Myocyte (in vitro differentiated cells): ENCODE results near the gene NLRP6. TPM values are rescaled to one million over a fixed set of nuclear protein-coding genes. Genes with fewer than 3 reads are reported as not detected.
"Not testable (repeated sequence)": the region's sequence is repeated elsewhere in the genome, so short reads cannot be mapped to it uniquely, and the experiment has no call there.

Source experiments
- DNase-seq: peaks from one replicate; pipeline ENCODE4 v3.0.0-alpha.2; 2012; ENCODE audit warnings: low read depth
- total RNA-seq: library from RNA; depleted of rRNA; stranded (reverse); fragments of >200 nt; gene quantifications from 2 replicates; pipeline ENCODE4 v1.2.3, GENCODE V29; 2014

Gene NLRP6
- total RNA-seq, 1 donor from 2014 or later, result not detected

DNA sequence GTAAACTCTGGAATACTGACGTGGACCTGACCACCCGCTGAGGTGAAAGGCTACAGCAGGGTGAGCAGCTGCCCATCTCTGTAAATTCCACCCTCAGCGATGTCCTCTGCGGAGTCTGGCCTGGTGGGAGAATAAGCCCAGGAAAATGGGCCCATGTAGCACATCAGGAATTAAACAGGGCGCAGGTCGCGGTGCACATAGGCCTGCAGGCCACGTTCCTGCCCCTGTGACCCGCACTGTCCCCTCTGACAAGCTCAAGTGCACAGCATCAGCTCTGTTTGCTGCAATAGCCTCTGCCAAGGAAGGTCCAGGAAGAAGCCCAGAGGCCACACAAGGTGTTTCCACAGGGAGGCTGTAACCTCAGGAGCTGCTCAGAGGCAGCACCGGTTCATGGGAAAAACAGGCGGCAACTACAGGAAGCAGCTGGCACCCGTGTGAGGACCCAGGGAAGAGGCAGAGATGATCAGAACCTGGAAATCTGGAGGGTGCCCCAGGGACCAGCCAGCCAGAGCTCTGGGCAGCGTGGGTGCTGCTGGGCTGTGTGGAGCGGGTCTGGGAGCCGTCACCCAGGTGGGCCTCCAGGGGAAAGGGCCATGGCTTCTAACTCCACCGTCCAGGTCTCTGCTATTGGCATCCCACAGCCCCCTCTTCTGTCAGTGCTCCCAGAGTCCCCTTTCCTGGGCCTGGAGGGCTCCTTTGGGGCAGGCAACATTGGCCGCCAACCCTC lies 28.6 kb downstream of the NLRP6 start:
- no peak for DNase-seq

DNA sequence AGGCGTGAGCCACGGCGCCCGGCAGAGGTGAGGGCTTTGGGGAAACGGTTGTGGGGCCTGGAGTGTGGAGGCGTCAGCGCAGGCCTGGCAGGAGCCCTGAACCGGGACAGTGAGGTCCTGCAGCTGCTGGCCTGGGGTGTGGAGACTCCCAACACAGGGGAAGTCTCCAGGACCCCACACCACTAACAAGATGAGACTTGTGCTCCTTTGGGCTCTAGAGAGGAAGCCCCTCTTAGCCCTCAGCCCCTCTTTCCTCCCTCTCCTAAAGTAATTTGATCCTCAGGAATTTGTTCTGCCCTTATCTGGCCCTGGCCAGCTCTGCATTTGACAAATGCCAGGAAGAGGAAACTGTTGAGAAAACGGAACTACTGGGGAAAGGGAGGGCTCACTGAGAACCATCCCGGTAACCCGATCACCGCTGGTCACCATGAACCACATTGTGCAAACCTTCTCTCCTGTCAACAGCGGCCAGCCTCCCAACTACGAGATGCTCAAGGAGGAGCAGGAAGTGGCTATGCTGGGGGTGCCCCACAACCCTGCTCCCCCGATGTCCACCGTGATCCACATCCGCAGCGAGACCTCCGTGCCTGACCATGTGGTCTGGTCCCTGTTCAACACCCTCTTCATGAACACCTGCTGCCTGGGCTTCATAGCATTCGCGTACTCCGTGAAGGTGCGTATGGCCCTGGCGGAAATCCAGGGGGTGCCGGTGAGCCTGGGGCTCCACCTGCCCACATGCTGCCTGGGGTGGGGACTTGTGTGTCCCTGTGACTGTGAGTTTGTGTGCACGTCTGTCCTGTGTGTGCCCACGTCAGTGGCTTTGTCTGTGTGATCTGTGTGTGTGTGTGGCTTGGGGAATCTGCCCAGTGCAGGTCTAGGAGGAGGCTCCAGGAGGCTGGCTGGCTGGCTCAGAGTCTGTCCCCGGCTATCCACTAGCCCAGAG lies 29.8 kb downstream of the NLRP6 start, which contains the start of gene IFITM2:
Gene IFITM2, plus strand, starts transcription at position 51 of the 943 bp plus-strand sequence. Its CDS starts 377 bp downstream, at position 428.
- peak; percentile 71 for DNase-seq

DNA sequence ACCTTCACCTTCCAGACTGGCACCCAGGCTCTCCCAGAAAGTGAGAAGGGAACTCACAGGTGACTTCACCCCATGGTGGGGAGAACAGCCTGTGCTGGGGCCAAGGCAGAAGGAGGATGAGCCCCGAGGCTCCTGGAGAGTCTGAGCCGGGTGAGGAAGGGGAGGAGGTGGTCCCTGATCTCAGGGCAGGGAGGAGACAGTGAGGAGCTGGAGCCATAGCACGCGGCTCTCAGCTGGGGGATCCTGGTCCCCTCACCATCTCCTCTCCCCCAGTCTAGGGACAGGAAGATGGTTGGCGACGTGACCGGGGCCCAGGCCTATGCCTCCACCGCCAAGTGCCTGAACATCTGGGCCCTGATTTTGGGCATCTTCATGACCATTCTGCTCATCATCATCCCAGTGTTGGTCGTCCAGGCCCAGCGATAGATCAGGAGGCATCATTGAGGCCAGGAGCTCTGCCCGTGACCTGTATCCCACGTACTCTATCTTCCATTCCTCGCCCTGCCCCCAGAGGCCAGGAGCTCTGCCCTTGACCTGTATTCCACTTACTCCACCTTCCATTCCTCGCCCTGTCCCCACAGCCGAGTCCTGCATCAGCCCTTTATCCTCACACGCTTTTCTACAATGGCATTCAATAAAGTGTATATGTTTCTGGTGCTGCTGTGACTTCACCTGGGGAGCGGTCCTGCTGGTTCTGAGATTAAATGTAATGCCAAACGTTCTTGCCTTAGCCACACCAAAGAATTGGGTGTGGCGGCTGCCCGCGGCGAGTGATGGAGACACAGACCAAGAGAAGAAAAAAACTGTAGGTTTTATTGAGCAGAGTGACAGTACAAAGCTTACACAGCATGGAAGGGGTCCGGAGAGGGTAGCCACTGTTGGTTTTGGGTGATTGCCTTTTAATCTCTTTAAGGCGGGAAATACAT lies 30.8 kb downstream of the NLRP6 start:
- not testable (repeated sequence) for DNase-seq

DNA sequence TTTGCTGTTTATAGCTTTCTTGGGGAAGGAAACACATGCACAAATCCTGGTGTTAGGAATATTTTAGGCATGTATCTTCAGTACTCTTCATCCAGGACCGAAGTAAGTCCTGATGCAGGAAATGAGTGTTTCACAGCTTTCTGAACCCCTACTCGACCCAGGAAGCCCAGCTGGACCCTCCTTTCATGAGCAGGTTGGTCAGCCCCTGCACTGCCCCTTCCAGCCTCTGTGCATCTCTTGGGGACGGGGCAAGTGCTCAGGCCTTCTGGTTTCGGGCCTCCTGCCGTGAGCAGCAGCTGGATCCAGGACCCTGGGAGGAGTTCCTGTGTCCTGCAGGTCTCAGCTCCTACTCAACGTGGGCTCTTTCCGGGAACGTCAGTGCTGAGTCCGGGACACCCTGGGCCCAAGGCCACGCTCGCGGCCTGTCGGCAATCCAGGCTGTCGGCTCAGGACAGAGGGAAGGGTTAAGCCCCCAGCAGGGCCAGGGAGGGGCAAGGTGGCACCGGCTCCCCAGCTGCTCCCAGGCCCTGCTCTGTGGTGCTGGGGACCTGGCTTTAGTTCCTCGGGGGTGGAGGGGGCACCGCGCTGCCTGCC lies 31.9 kb downstream of the NLRP6 start:
- DNase-seq, result not testable (repeated sequence)

DNA sequence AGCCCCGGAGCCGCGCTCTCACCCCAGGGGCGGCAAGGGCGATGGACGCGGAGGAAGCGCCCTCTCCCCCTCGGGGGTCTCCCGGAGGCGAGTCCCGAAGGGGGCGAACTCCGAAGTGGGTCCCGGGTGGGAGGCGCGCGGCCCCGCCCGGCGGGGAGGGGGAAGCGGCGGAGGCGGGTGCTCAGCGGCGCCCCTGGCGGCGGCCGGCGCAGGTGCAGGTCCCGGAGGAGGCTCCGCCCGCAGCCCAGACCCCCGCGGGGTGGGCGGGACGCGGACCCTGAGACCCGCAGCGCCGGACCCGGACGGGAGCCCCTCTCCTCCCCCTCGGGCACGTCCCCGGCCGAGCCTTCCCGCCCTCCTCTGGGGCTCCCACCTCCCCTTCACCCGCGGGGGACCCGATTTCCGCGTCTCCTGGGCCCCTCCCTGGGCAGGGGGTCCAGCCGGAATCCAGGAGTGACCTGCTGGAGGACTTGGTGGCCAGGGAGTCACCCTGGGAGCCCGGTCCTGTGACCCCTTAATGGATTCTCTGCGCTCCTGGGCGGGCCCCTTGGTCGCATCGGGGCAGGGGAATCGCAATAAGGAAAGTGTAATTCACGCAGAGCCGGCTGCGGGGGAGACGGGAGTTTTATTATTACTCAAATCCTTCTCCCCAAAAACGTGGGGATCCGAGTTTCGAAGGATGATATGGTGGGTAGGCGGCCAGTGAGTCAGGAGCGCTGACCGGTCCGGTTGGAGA lies 33.0 kb downstream of the NLRP6 start:
- not testable (repeated sequence) for DNase-seq

GRCh38 chr11:312092-312816 lies 34.0 kb downstream of the NLRP6 start:
- DNase-seq, result no peak

DNA sequence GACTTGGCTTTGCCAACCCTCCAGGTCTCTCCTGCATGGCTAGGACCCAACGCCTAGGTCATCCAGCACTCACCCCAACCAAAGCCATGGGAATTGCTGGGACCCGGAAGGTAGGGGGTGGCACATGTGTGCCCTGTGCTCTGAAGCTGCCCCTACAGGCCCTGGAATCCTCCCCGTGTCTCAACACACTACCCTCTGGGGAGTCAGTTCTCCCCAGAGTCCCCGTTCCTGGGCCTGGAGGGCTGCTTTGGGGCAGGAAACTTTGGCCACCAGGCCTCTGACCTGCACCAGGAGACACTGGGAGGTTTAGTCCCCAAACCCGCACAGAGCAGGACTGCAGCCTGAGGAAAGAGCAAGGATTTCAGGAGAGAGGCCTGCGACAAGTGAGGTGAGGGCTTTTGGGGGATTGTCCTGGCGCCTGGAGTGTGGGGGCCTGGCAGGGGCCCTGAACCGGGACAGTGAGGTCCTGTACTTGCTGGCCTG lies 35.1 kb downstream of the NLRP6 start:
- DNase-seq, result no peak

DNA sequence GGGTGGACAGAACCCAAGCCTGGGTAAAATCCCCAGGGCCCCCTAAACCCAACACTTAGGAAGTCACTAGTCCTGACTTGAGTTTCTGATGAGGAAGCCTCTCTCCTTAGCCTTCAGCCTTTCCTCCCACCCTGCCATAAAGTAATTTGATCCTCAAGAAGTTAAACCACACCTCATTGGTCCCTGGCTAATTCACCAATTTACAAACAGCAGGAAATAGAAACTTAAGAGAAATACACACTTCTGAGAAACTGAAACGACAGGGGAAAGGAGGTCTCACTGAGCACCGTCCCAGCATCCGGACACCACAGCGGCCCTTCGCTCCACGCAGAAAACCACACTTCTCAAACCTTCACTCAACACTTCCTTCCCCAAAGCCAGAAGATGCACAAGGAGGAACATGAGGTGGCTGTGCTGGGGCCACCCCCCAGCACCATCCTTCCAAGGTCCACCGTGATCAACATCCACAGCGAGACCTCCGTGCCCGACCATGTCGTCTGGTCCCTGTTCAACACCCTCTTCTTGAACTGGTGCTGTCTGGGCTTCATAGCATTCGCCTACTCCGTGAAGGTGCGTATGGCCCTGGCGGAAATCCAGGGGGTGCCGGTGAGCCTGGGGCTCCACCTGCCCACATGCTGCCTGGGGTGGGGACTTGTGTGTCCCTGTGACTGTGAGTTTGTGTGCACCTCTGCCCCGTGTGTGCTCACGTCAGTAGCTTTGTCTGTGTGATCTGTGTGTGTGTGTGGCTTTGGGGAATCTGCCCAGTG lies 35.8 kb downstream of the NLRP6 start, which contains the start of gene IFITM1:
Gene IFITM1, plus strand, starts transcription at position 254 of the 767 bp plus-strand sequence. Its CDS starts 131 bp downstream, at position 385.
- peak; percentile 31 for DNase-seq

DNA sequence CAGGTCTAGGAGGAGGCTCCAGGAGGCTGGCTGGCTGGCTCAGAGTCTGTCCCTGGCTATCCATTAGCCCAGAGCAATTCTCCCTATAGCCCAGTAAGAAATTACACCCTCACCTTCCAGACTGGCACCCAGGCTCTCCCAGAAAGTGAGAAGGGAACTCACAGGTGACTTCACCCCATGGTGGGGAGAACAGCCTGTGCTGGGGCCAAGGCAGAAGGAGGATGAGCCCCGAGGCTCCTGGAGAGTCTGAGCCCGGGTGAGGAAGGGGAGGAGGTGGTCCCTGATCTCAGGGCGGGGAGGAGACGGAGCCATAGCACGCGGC lies 36.3 kb downstream of the NLRP6 start:
- DNase-seq, result not testable (repeated sequence)

GRCh38 chr11:315051-315481 lies 36.9 kb downstream of the NLRP6 start:
- DNase-seq, result no peak

DNA sequence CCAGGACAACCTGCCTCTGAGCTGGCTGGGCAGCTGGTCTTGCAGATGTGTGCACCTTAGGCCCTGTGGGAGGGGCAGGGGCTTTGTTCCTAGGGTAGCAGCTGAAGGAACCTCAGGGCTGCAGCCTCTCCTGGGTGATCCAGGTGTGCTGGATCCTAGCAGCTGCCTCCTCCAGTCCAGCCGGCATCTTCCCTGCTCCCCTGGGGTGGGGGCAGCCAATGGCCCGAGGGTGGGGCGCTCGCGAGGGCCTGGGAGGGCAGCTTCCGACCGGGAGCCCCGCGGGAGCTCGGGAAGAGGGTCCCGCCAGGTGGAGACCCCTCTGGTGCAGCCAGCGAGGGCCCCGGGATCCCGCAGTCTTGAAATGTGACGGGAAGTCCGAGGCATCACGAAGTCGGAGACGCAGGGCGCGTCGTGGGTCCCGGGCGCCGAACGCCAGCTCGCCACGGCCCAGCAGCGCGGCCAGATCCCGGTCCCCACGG lies 37.3 kb downstream of the NLRP6 start:
- DNase-seq, result no peak

DNA sequence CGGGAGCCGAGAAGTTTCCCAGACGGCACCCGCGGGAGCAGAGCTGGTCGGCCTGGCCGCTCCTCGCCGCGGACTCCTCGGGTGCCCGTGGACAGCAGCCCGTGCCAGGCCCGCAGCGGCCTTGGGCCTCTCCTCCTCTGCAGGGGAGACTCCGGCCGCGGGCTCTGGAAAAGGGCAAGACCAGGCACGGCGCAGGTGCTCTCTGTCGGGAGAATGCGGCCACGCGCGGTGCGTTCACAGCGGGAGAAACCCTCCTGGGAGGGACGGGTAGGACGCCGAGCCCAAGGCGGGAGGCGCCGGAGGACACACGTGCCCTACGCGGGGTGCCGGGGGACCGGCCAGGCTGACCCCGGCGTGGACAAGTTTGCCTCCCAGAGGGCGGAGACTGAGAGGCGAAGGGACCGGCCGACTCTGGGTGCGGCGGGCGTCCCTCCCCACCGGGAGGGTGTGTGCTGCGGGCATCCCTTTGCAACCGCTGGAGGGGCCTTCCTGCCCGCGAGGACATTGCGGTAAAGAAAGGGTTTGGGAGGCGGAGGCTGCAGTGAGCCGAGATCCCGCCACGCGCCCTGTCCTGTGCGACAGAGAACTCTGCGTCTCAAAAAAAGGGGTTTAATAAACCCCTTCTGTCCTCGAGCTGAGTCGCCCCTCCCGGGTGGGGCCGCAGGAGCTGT lies 38.0 kb downstream of the NLRP6 start:
- no peak for DNase-seq

GRCh38 chr11:316891-317301 lies 38.7 kb downstream of the NLRP6 start:
- DNase-seq, result no peak

GRCh38 chr11:317668-318404 lies 39.6 kb downstream of the NLRP6 start:
- not testable (repeated sequence) for DNase-seq

GRCh38 chr11:318405-319120 lies 40.4 kb downstream of the NLRP6 start:
- not testable (repeated sequence) for DNase-seq
